ENCODE data around the gene GNS.
A peak's percentile ranks its signal among the peaks of the same experiment; 100 is the strongest.

The GNS gene

GRCh38 chr12:64733857-64734256 is 25.3 kb downstream of the GNS start:
- DNase-seq: no peak

DNA sequence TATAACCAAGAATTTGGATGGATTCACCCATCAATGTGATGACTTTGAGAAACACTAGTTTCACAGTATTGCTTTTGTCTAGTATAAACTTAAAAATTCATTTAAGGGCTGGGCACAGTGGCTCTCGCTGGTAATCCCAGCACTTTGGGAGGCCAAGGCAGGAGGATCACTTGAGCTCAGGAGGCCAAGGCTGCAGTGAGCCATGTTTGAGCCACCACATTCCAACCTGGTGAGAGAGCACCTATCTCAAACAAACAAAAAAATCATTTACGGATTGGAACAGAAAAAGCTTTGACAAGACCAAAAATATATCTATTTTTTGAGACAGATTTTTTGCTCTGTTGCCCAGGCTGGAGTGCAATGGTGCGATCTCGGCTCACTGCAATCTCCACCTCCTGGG is 27.5 kb downstream of the GNS start:
- DNase-seq: no peak

- DNase-seq: no peak
Measured at GRCh38 chr12:64730588-64730969, 28.6 kb downstream of the GNS start.

DNA sequence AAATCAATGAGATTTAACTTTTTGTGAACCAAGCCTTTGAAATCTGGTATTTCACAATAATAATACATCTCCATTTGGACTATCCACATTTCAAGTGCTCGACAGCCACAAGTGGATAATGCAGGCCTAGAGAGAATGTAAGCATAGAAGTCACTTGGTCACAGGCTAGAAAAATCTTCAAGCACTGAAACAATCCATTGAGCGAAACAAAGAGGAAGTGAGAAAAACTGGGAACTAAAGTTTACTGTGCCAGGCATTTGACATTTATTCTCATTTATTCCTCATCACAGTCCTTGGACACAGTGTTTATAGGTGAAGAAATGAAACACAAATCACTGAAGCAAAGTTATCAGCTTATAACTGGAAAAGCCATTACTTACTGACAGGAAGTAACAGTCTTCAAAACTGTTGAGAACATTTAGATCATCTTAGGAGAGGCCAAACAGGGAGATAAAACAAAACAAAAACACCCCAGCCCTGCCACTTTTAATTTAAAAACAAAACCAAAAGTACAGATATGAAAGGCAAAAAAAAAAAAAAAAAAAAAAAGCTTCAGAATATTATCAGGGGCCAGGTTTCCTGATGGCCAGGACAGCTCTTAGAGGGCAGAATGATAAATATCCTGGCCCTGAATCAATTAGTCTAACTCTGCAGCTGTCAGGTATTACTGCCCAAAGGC is 29.2 kb downstream of the GNS start:
- DNase-seq: no peak

GRCh38 chr12:64724201-64724745 is 34.9 kb downstream of the GNS start:
- no peak for DNase-seq

- DNase-seq: no peak
Measured at GRCh38 chr12:64723630-64724029, 35.6 kb downstream of the GNS start.

DNA sequence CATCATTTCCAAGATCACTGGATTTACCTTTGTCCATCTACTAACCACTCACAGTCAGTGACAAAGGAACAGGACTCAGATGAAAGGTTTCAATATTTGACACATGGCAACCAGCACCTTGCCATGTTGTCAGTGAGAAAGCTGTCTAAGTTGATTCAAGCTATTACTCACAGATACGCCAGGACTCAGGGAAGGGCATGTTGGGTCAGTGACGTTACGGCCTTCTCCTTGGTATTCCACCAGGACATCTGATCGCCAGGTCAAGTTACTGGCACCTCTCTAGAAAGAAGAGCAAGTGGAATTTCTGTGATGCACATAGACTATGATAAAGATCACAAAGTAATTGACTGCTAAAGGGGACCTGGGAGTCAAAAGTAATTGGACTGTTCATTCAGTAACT is 36.4 kb downstream of the GNS start:
- DNase-seq: no peak

DNA sequence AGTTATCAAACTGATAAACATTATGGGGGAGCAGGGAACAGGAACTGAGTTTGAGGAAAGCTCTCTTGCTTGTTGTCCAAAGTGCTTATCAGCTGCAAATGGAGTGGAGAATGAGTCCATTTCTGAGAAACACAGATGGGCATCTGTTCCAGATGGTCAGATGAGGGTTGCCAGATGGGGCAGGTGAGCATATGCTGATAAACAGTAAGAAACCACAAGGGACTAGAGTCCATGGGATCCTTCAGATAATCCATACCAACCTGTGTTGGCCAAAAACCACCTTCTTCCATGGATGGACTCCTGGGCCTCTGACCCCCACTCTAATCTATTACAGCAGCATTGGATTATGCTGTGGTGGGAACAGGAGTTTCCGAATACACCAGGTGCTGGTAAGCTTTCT is 38.3 kb downstream of the GNS start:
- DNase-seq: no peak

GRCh38 chr12:64718649-64719048 is 40.6 kb downstream of the GNS start:
- DNase-seq: no peak

DNA sequence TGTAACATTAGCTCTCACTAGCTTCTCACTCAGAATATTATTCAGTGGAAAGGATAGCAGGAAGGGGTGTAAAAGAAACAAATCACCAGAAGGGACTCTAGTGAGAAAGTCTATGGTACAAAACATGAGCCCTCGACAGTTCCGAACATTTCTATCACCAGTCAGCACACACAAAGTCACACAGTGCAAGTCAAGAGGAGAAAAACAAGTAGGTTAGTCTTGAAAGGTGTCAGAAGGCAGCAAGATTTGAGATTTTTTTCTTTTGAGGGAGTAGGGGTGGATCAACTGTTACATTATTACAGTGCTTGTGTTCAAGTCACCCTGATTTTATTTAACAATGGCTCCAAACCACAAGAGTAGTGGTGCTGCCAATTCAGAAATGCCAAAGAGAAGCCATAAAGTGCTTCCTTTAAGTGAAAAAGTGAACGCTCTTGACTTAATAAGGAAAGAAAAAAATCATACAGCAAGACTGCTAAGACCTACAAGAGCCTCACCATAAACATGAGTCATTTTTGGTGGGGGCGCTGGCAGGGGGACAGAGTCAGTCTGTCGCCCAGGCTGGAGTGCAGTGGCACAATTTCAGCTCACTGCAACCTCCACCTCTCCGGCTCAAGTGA is 42.3 kb downstream of the GNS start:
- no peak for DNase-seq

DNA sequence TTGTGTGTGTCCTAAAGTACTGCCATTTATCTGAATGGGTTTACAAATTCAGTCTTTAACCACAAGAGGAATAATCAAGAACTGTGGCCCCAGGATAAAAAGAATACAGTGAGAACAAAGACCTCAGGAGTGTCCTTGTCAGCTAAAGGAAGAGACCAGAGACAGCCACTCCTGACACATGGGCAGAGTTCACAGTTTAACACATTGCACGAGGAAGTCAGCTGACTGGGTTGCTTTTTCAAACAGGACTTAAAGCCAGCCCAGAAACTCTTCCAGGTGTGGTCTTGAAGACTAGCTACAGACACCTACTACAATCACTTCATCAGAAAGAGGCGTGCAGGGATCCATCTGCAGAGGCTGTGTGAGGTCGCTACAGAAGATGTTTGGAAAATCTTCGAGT is 42.8 kb downstream of the GNS start:
- no peak for DNase-seq

DNA sequence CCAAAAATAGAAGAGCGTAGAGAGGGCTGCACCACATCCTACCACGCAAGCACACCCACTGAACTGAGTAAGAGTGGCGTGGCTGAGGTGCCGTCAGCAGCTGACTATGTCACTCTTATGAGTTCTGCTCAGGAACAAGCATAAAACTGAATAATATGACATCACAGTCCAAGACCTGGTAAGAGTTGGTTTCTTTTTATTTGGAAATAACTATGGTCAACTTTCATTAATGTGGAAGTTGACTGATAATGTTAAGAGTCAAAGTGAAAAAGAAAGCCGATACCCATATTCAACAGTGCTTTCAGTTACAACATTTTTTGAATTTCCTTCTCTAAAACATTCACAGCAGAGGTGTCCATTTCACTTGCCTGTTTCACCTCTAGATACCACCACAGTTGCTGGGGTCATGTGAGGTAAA is 44.6 kb downstream of the GNS start:
- no peak for DNase-seq

DNA sequence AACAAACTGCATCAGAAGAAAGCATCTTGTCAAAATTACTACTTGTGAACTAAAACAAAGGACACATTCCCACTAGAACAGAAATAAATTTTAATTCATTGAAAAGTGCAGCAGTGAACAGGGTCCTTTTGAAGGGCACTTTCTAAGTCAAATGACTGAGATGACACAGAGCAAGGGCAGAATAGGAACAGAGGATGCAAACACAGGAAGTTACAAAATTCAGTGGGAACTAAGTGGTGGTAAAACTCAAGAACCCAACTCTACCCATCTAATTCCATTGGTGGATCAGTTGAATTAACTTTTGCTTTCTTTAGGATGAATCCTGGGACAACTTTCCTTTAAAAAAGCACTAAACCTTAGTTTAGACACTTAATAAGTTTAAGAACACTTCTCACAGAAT is 45.8 kb downstream of the GNS start:
- DNase-seq: peak; percentile 40 to 53

- no peak for DNase-seq
Measured at GRCh38 chr12:64709429-64709828, 49.8 kb downstream of the GNS start.

- no peak for DNase-seq
Measured at GRCh38 chr12:64707926-64708325, 51.3 kb downstream of the GNS start.

GRCh38 chr12:64707362-64707761 is 51.8 kb downstream of the GNS start:
- DNase-seq: no peak

- no peak for DNase-seq
Measured at GRCh38 chr12:64706857-64707256, 52.3 kb downstream of the GNS start.

GRCh38 chr12:64706306-64706705 is 52.9 kb downstream of the GNS start:
- DNase-seq: no peak

DNA sequence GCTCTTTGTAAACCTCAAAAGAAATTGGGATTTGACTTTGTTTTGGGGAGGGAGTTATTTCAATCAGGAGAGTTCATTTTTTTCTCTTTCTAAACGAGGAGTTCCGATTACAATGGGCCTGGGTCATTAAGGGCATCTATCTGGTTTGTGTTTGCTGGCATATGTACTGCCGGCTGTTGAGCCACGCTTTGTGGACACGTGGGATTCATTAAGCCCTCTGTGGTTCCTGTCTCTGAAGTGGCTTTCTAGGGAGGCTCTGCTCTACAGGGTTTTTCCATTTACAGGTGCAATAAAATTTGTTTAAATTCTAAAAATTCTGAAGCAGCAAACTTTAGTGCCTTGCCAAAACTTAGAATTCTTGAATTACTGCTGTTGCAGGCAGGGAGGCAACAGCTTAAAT is 57.9 kb downstream of the GNS start:
- no peak for DNase-seq

GRCh38 chr12:64700532-64700931 is 58.7 kb downstream of the GNS start:
- no peak for DNase-seq

DNA sequence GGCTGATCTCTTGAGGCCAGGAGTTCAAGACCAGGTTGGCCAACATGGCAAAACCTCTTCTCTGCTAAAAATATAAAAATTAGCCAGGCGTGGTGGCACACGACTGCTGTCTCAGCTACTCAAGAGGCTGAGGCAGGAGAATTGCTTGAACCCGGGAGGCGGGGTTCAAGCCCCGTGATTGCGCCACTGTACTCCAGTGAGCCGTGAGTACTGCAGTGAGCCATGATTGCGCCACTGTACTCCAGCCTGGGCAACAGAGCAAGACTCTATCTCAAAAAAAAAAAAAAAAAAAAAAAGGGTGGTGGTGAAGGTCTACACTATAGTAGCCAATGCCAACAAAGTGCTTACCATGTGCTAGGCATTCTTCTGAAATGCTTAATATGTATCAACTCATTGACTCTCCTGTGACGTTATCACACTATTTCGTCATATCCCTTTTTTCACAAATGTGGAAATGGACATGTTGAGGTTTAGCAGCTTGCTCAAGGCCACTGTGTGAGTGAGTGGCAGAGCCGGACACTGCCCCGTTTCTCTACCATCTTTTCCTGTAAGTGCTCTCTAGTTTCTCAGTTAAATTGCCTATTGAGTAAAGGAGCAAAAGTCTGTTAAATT is 59.6 kb downstream of the GNS start:
- peak; percentile 77 to 85 for DNase-seq

- peak; percentile 13 to 23 for DNase-seq
Measured at GRCh38 chr12:64696080-64696741, 63.0 kb downstream of the GNS start.

- DNase-seq: no peak
Measured at GRCh38 chr12:64695550-64695949, 63.7 kb downstream of the GNS start.
